PFSK-1 (cell line): ENCODE results near the gene SH3TC1.

ENCODE experiments used
- POLR2AphosphoS5 ChIP-seq: IDR thresholded peaks from 2 replicates; pipeline ENCODE4 v1.6.1; 2012; ENCODE audit warnings: low read depth, mild to moderate bottlenecking, control low read depth, low read length, moderate library complexity
- SIN3A ChIP-seq: IDR thresholded peaks from 2 replicates; pipeline ENCODE4 v1.6.1; 2012; ENCODE audit warnings: mild to moderate bottlenecking, low read length, moderate library complexity, borderline replicate concordance; ENCODE audit not compliant: insufficient read depth
- TF ChIP-seq, protein P1 (sequence below), 2 experiments: IDR thresholded peaks; 2 replicates each; pipeline versions ENCODE4 v1.6.1 to v1.8.0; 2011 to 2012; ENCODE audit warnings: low read depth in 2 of 2, low read length in 2 of 2, control low read depth in 1 of 2, inconsistent platforms in 1 of 2, mild to moderate bottlenecking in 1 of 2, moderate library complexity in 1 of 2; ENCODE audit not compliant: insufficient read depth in 1 of 2

DNA sequence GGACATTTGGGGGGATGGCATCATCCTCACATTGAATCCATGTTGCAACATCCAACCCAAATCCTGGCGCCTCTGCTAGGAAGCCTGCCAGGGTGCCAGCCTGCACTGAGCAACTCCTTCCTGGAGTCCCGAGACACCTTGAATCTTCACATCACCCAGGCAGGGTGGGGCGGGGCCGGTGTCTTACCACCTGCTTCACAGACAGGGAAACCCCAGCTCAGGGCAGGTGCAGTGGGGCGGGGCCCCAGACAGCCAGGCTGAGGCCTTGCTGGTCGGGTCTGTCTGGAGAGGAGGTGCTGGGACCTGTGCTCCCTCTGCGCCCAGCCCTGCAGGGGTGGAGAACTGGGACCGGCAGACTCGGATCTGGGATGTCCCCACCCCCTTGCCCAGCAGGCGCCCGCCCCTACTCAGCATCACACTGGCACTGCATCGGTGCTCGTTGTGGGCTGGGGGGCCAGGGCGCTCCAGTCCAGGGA, 39.0 kb downstream of the SH3TC1 start:
- TF ChIP-seq POLR2AphosphoS5 (no peak), SIN3A (no peak)
- TF ChIP-seq, protein P1, sequence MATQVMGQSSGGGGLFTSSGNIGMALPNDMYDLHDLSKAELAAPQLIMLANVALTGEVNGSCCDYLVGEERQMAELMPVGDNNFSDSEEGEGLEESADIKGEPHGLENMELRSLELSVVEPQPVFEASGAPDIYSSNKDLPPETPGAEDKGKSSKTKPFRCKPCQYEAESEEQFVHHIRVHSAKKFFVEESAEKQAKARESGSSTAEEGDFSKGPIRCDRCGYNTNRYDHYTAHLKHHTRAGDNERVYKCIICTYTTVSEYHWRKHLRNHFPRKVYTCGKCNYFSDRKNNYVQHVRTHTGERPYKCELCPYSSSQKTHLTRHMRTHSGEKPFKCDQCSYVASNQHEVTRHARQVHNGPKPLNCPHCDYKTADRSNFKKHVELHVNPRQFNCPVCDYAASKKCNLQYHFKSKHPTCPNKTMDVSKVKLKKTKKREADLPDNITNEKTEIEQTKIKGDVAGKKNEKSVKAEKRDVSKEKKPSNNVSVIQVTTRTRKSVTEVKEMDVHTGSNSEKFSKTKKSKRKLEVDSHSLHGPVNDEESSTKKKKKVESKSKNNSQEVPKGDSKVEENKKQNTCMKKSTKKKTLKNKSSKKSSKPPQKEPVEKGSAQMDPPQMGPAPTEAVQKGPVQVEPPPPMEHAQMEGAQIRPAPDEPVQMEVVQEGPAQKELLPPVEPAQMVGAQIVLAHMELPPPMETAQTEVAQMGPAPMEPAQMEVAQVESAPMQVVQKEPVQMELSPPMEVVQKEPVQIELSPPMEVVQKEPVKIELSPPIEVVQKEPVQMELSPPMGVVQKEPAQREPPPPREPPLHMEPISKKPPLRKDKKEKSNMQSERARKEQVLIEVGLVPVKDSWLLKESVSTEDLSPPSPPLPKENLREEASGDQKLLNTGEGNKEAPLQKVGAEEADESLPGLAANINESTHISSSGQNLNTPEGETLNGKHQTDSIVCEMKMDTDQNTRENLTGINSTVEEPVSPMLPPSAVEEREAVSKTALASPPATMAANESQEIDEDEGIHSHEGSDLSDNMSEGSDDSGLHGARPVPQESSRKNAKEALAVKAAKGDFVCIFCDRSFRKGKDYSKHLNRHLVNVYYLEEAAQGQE (IDR thresholded peaks at IDR 0.05; ENCODE audit: insufficient read depth in 1 of 2, low read depth in 2 of 2, low read length in 2 of 2) = no peak
